Lower leg skin (tissue), 4 donors: ENCODE data around the gene NDC80. TPM values are rescaled to one million over a fixed set of nuclear protein-coding genes. Genes with fewer than 3 reads are reported as not detected.

Experiments used
- DNase-seq, 2 donors: peaks; one replicate each; pipeline ENCODE4 v3.0.0-alpha.2; 2019; ENCODE audit warnings: low spot score in 2 of 2
- H3K4me3 ChIP-seq: fragments of 200-600 bp; sonication (generic); 2 replicates; pipeline ENCODE4 v1.5.1; 2017; ENCODE audit warnings: mild to moderate bottlenecking, low read depth; ENCODE audit not compliant: poor library complexity, severe bottlenecking
- CTCF ChIP-seq, 3 donors: fragments of 450-650 bp; IDR thresholded peaks; one replicate each; pipeline ENCODE4 v1.5.1; 2016; ENCODE audit warnings: antibody characterized with exemption in 3 of 3, mild to moderate bottlenecking in 3 of 3, moderate library complexity in 2 of 3
- POLR2A ChIP-seq, 2 donors: fragments of 450-650 bp; IDR thresholded peaks; one replicate each; pipeline ENCODE4 v1.6.1; 2016 to 2017; ENCODE audit warnings: antibody characterized with exemption in 2 of 2, mild to moderate bottlenecking in 1 of 2, moderate library complexity in 1 of 2
- WGBS, 2 donors: methylation state at CpG; one replicate each; pipeline ENCODE4 v1.1.5; 2018; 5-methylcytosine and 5-hydroxymethylcytosine counted together
- intact Hi-C: fragments of 100-400 bp; cut with DNase I; formaldehyde crosslinking; loops from one replicate; pipeline ENCODE4 v1.15.0; 2023; ENCODE audit warnings: low total_unique reads
- total RNA-seq, 4 donors: library from RNA; depleted of rRNA; stranded (reverse); fragments of >200 nt; gene quantifications; one replicate each; pipeline ENCODE4 v1.1.0, GENCODE V29; 2016

The NDC80 gene
- total RNA-seq, 4 donors from 2014 or later: 0.29 to 2.4 (median 1.4) TPM

- H3K4me3 ChIP-seq: no peak overlapping the region
- DNase-seq: no peak
- TF ChIP-seq CTCF (IDR thresholded peaks at IDR 0.05): no peak
- no peak for TF ChIP-seq POLR2A (IDR thresholded peaks at IDR 0.05)
- intact Hi-C loops: no loop called here
- 94 to 95% methylated on average over 2 of the region's 2 CpGs for WGBS, 2 donors
Measured at GRCh38 chr18:2532797-2533196, 38.6 kb upstream of the NDC80 start.

- TF ChIP-seq POLR2A (IDR thresholded peaks at IDR 0.05) (no peak), CTCF (IDR thresholded peaks at IDR 0.05) (no peak)
- intact Hi-C loops: no loop called here
- H3K4me3 ChIP-seq: no peak overlapping the region
- WGBS, 2 donors: 90% methylated on average over 1 of the region's 1 CpG
- DNase-seq: no peak
Measured at GRCh38 chr18:2534906-2535305, 36.5 kb upstream of the NDC80 start.

- intact Hi-C loops: no loop called here
- no peak for DNase-seq
- no peak overlapping the region for H3K4me3 ChIP-seq
- TF ChIP-seq POLR2A (IDR thresholded peaks at IDR 0.05) (no peak), CTCF (IDR thresholded peaks at IDR 0.05) (no peak)
- WGBS, 2 donors: 91 to 100% methylated on average over 1 of the region's 1 CpG
Measured at GRCh38 chr18:2535419-2535910, 35.9 kb upstream of the NDC80 start.

- 50% methylated on average over 2 of the region's 2 CpGs for WGBS, 2 donors
- H3K4me3 ChIP-seq: no peak overlapping the region
- intact Hi-C loops: no loop called here
Measured at GRCh38 chr18:2536063-2536462, 35.3 kb upstream of the NDC80 start.

GRCh38 chr18:2536493-2536892 is 34.9 kb upstream of the NDC80 start:
- TF ChIP-seq POLR2A (IDR thresholded peaks at IDR 0.05) (no peak), CTCF (IDR thresholded peaks at IDR 0.05) (no peak)
- DNase-seq: no peak
- intact Hi-C loops: no loop called here
- H3K4me3 ChIP-seq: no peak overlapping the region
- 71% methylated on average over 4 of the region's 4 CpGs for WGBS, 2 donors

More at GRCh38 chr18:2536063-2536462, 35.3 kb upstream of the NDC80 start:
- TF ChIP-seq CTCF (IDR thresholded peaks at IDR 0.05) (no peak), POLR2A (IDR thresholded peaks at IDR 0.05) (no peak)
- no peak for DNase-seq

- H3K4me3 ChIP-seq: no peak overlapping the region
- TF ChIP-seq CTCF (IDR thresholded peaks at IDR 0.05): no peak
- TF ChIP-seq POLR2A (IDR thresholded peaks at IDR 0.05): no peak
- WGBS, 2 donors: 50 to 53% methylated on average over 3 of the region's 3 CpGs
- no peak for DNase-seq
- intact Hi-C loops: no loop called here
Measured at GRCh38 chr18:2537296-2537695, 34.1 kb upstream of the NDC80 start.
